Measurements from ENCODE around the gene EXOC2. TPM values are rescaled to one million over a fixed set of nuclear protein-coding genes. Genes with fewer than 3 reads are reported as not detected.

EXOC2 gene
- total RNA-seq, 3 donors from 2014 or later (not counting 1 experiment from before 2014, with no cell fraction given) = 22.1 to 30.8 (median 26.5) TPM

DNA sequence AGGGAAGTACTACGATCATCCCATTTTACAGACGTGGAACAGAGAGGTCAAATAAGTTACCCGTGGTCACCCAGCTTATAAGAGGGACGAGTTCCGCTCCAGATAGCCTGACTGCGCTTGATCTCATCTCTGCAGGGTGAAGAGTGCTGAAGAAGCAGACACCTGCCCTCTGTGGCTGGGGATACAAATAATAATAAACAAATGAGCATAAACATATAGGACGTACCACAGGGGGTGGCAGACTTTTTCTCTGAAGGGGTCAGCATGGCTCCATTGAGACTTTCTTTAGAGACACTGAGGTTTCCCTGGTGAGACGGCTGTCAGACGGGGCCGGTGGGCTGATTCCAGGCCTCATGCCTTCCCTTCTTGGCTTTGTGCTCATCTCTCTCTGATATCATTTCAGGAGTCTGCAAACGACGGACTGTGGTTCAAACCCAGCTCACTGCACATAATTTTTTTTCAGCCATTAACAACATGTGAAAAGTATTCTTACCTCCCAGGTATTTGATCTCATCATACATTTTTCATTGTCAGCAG, 254.2 kb downstream of the EXOC2 start:
- Histone ChIP-seq H3K4me3 (ENCODE audit: low read length) (no peak overlapping the region), H3K9me3 (ENCODE audit: control insufficient read depth, insufficient read depth, low read length) (no peaks in the 10 kb centered on the region), H3K36me3 (ENCODE audit: control insufficient read depth, insufficient read depth, low read length) (no peaks in the 10 kb centered on the region), H3K27me3 (ENCODE audit: control insufficient read depth, insufficient read depth, low read length) (no peaks in the 10 kb centered on the region), H3K27ac (ENCODE audit: low read length) (no peak overlapping the region), H3K4me1 (ENCODE audit: control insufficient read depth, insufficient read depth, low read length) (peaks cover 13% of the 10 kb centered on the region)
- Mint-ChIP-seq H3K9me3 (no peaks in the 10 kb centered on the region), H3K4me1 (peaks cover 9 to 10% of the 10 kb centered on the region in 2 donors), H3K4me3 (no peak overlapping the region), H3K27ac (no peak overlapping the region), H3K36me3 (no peaks in the 10 kb centered on the region), H3K27me3 (ENCODE audit: low read depth in 2 of 2) (no peaks in the 10 kb centered on the region)
- no peak for ATAC-seq
- DNase-seq = no peak
- intact Hi-C loops (cut with micrococcal nuclease) = no loop called here
- 89% methylated on average over 12 of the region's 12 CpGs for WGBS (ENCODE audit: insufficient coverage)
- TF ChIP-seq, protein P1, sequence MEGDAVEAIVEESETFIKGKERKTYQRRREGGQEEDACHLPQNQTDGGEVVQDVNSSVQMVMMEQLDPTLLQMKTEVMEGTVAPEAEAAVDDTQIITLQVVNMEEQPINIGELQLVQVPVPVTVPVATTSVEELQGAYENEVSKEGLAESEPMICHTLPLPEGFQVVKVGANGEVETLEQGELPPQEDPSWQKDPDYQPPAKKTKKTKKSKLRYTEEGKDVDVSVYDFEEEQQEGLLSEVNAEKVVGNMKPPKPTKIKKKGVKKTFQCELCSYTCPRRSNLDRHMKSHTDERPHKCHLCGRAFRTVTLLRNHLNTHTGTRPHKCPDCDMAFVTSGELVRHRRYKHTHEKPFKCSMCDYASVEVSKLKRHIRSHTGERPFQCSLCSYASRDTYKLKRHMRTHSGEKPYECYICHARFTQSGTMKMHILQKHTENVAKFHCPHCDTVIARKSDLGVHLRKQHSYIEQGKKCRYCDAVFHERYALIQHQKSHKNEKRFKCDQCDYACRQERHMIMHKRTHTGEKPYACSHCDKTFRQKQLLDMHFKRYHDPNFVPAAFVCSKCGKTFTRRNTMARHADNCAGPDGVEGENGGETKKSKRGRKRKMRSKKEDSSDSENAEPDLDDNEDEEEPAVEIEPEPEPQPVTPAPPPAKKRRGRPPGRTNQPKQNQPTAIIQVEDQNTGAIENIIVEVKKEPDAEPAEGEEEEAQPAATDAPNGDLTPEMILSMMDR (IDR thresholded peaks at IDR 0.05) = no peak

DNA sequence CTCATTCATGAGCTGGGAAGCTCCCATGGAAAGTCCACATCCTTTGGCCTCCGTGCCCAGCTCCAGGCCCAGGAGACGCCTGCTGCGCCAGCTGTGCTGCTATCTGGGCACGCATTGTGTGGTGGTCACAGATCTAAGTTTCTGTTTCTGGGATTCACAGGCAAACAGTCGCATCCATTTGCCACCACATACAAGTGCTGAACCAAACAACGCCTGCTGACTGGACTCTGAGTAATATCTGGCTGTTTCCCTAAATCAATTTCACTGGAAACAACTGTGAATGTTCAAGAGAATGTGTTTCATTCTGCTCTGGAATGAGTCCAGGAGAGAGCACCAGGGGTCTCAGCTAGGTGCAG, 255.9 kb downstream of the EXOC2 start:
- Mint-ChIP-seq H3K4me3 (no peak overlapping the region), H3K27me3 (ENCODE audit: low read depth in 2 of 2) (no peaks in the 10 kb centered on the region), H3K36me3 (no peaks in the 10 kb centered on the region), H3K4me1 (peaks cover 16 to 19% of the 10 kb centered on the region in 2 donors), H3K9me3 (no peaks in the 10 kb centered on the region), H3K27ac (no peak overlapping the region)
- Histone ChIP-seq H3K27ac (ENCODE audit: low read length) (no peak overlapping the region), H3K4me1 (ENCODE audit: control insufficient read depth, insufficient read depth, low read length) (peaks cover 20% of the 10 kb centered on the region), H3K4me3 (ENCODE audit: low read length) (no peak overlapping the region), H3K9me3 (ENCODE audit: control insufficient read depth, insufficient read depth, low read length) (no peaks in the 10 kb centered on the region), H3K27me3 (ENCODE audit: control insufficient read depth, insufficient read depth, low read length) (no peaks in the 10 kb centered on the region), H3K36me3 (ENCODE audit: control insufficient read depth, insufficient read depth, low read length) (no peaks in the 10 kb centered on the region)
- 94% methylated on average over 6 of the region's 6 CpGs for WGBS (ENCODE audit: insufficient coverage)
- TF ChIP-seq, protein P1 (IDR thresholded peaks at IDR 0.05) = no peak
- intact Hi-C loops (cut with micrococcal nuclease) = no loop called here
- ATAC-seq = no peak
- DNase-seq = no peak

DNA sequence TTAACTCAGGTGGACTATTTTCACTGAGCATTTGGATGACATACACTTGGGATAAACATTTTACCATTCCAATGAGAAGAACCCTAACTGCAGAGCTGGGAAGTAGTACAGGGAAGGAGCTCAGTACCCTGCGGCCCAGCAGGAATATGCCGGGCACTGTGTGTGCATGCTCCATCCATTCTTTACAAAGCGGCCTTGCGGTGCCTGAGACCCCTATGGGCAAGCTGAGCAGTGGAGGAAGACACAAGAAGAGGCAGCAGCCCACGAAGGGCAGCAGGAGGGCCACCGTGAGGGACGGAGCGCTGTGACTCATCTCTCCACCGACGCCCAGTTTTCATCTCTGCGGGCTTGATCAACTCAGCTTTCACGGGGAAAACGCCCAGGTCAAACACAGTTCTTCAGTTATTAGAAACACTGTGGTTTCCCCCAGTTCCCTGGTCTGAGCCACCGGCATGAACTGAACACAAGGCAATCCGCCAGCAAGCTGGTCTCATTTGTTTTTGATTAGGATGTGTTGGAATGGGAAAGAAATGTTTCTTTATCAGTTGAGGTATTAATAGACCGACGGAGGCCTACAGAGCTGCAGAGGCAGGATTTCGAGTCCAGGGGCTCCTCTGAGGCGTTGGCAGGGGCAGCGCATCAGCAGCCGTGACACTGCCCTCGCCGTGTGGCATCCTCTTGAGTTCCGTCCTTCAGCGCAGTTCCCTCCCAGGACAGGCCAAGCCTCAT, 256.5 kb downstream of the EXOC2 start:
- Mint-ChIP-seq H3K36me3 (no peaks in the 10 kb centered on the region), H3K4me1 (peaks cover 22 to 24% of the 10 kb centered on the region in 2 donors), H3K4me3 (no peak overlapping the region), H3K9me3 (no peaks in the 10 kb centered on the region), H3K27ac (no peak overlapping the region), H3K27me3 (ENCODE audit: low read depth in 2 of 2) (no peaks in the 10 kb centered on the region)
- TF ChIP-seq, protein P1 (IDR thresholded peaks at IDR 0.05) = no peak
- Histone ChIP-seq H3K36me3 (ENCODE audit: control insufficient read depth, insufficient read depth, low read length) (no peaks in the 10 kb centered on the region), H3K4me3 (ENCODE audit: low read length) (no peak overlapping the region), H3K27ac (ENCODE audit: low read length) (no peak overlapping the region), H3K9me3 (ENCODE audit: control insufficient read depth, insufficient read depth, low read length) (no peaks in the 10 kb centered on the region), H3K4me1 (ENCODE audit: control insufficient read depth, insufficient read depth, low read length) (peaks cover 25% of the 10 kb centered on the region), H3K27me3 (ENCODE audit: control insufficient read depth, insufficient read depth, low read length) (no peaks in the 10 kb centered on the region)
- intact Hi-C loops (cut with micrococcal nuclease) = no loop called here
- WGBS (ENCODE audit: insufficient coverage) = 86% methylated on average over 25 of the region's 25 CpGs
- DNase-seq (no peak), ATAC-seq (no peak)

All from natural killer cell (primary cell).